Nephron progenitor cell (in vitro differentiated cells): ENCODE measurements around the gene PPRC1.
A peak's percentile ranks its signal among the peaks of the same experiment; 100 is the strongest.

Experiments used
- DNase-seq: peaks from one replicate; pipeline ENCODE4 v3.0.0; 2021
- H3K27ac Mint-ChIP-seq: 2 replicates; pipeline ENCODE4 v1.8.0; 2021; ENCODE audit warnings: mild to moderate bottlenecking, moderate library complexity, mixed read lengths
- H3K27me3 Mint-ChIP-seq: 2 replicates; pipeline ENCODE4 v1.8.0; 2021; ENCODE audit warnings: mild to moderate bottlenecking, low read depth, mixed read lengths; ENCODE audit not compliant: poor library complexity
- H3K36me3 Mint-ChIP-seq: 2 replicates; pipeline ENCODE4 v1.8.0; 2021; ENCODE audit warnings: low read depth, mixed read lengths
- H3K4me1 Mint-ChIP-seq: 2 replicates; pipeline ENCODE4 v1.8.0; 2021; ENCODE audit warnings: mixed read lengths
- H3K4me3 Mint-ChIP-seq: 2 replicates; pipeline ENCODE4 v1.8.0; 2021; ENCODE audit warnings: mild to moderate bottlenecking, moderate library complexity, mixed read lengths
- H3K9me3 Mint-ChIP-seq: 2 replicates; pipeline ENCODE4 v1.8.0; 2021; ENCODE audit warnings: mild to moderate bottlenecking, moderate library complexity, mixed read lengths
- CTCF ChIP-seq: fragments of 200-600 bp; sonication (generic); IDR thresholded peaks from 2 replicates; pipeline ENCODE4 v1.5.0; 2021; ENCODE audit warnings: antibody characterized with exemption

The PPRC1 gene

GRCh38 chr10:102157224-102157623 lies 24.4 kb downstream of the PPRC1 start:
- no peak for TF ChIP-seq CTCF
- peaks cover 69% of the 10 kb centered on the region for H3K36me3 Mint-ChIP-seq
- peak overlapping the region; percentile 68 for H3K27ac Mint-ChIP-seq
- no peak overlapping the region for H3K4me3 Mint-ChIP-seq
- H3K9me3 Mint-ChIP-seq: no peaks in the 10 kb centered on the region
- peaks cover 42% of the 10 kb centered on the region for H3K4me1 Mint-ChIP-seq
- peaks cover 5% of the 10 kb centered on the region for H3K27me3 Mint-ChIP-seq
- DNase-seq: no peak

GRCh38 chr10:102159051-102159597 lies 26.3 kb downstream of the PPRC1 start:
- Mint-ChIP-seq H3K4me1 (peaks cover 27% of the 10 kb centered on the region), H3K36me3 (peaks cover 72% of the 10 kb centered on the region), H3K27ac (no peak overlapping the region), H3K27me3 (peaks cover 5% of the 10 kb centered on the region), H3K4me3 (no peak overlapping the region), H3K9me3 (no peaks in the 10 kb centered on the region)
- DNase-seq: no peak
- TF ChIP-seq CTCF: no peak

- no peak overlapping the region for H3K4me3 Mint-ChIP-seq
- peaks cover 68% of the 10 kb centered on the region for H3K36me3 Mint-ChIP-seq
- no peak for DNase-seq
- H3K27me3 Mint-ChIP-seq: peaks cover 5% of the 10 kb centered on the region
- H3K4me1 Mint-ChIP-seq: peaks cover 20% of the 10 kb centered on the region
- peak overlapping the region; percentile 83 for H3K27ac Mint-ChIP-seq
- TF ChIP-seq CTCF: no peak
- no peaks in the 10 kb centered on the region for H3K9me3 Mint-ChIP-seq
These were observed 27.0 kb downstream of the PPRC1 start for GRCh38 chr10:102159831-102160230.

GRCh38 chr10:102163342-102163989 lies 30.6 kb downstream of the PPRC1 start:
- Mint-ChIP-seq H3K4me3 (no peak overlapping the region), H3K9me3 (no peaks in the 10 kb centered on the region), H3K27ac (peak overlapping the region; percentile 51), H3K36me3 (peaks cover 39% of the 10 kb centered on the region), H3K27me3 (peaks cover 7% of the 10 kb centered on the region), H3K4me1 (no peaks in the 10 kb centered on the region)
- TF ChIP-seq CTCF: no peak
- DNase-seq: no peak

GRCh38 chr10:102167861-102168260 lies 35.0 kb downstream of the PPRC1 start:
- Mint-ChIP-seq H3K27ac (no peak overlapping the region), H3K27me3 (peaks cover 16% of the 10 kb centered on the region), H3K4me3 (no peak overlapping the region), H3K9me3 (no peaks in the 10 kb centered on the region), H3K4me1 (peaks cover 11% of the 10 kb centered on the region), H3K36me3 (peaks cover 7% of the 10 kb centered on the region)
- DNase-seq: no peak
- no peak for TF ChIP-seq CTCF

GRCh38 chr10:102170602-102171001 lies 37.8 kb downstream of the PPRC1 start:
- no peak overlapping the region for H3K4me3 Mint-ChIP-seq

More at GRCh38 chr10:102170602-102171001, 37.8 kb downstream of the PPRC1 start:
- no peak for DNase-seq
- H3K36me3 Mint-ChIP-seq: no peaks in the 10 kb centered on the region
- H3K27me3 Mint-ChIP-seq: peaks cover 24% of the 10 kb centered on the region
- no peak for TF ChIP-seq CTCF
- peaks cover 11% of the 10 kb centered on the region for H3K4me1 Mint-ChIP-seq
- H3K9me3 Mint-ChIP-seq: peaks cover 4% of the 10 kb centered on the region
- no peak overlapping the region for H3K27ac Mint-ChIP-seq
